A673 (cell line): ENCODE data around the gene GCN1. TPM values are rescaled to one million over a fixed set of nuclear protein-coding genes. Genes with fewer than 3 reads are reported as not detected.

Experiments
- BruUV-seq: library from RNA; stranded (reverse); fragments of 400-500 nt; replicated peaks from 2 replicates; lab custom pipeline; 2021; lab: Mats Ljungman, UMichigan
- CTCF ChIA-PET: fragments of 300-600 bp; sonication (Branson Sonifier 250); formaldehyde crosslinking; loops from one replicate; lab custom pipeline; 2022; ENCODE audit warnings: antibody characterized with exemption; lab: Charles Lee
- POLR2A ChIA-PET: fragments of 300-600 bp; sonication (Branson Sonifier 250); formaldehyde crosslinking; loops from one replicate; lab custom pipeline; 2022; ENCODE audit warnings: antibody characterized with exemption; ENCODE audit not compliant: low non-redundant PET; lab: Charles Lee
- DNase-seq: peaks from one replicate; pipeline ENCODE4 v3.0.0-alpha.2; 2015; ENCODE audit warnings: low spot score
- H3K27ac ChIP-seq: fragments of 200-600 bp; sonication (generic); 2 replicates; pipeline ENCODE4 v1.5.1; 2016; ENCODE audit warnings: mixed run types, low read depth, mild to moderate bottlenecking, mixed read lengths, antibody characterized with exemption, low read length; ENCODE audit not compliant: poor library complexity, severe bottlenecking
- H3K27me3 ChIP-seq: fragments of 200-600 bp; sonication (generic); replicated peaks from 2 replicates; pipeline ENCODE4 v1.6.1; 2017; ENCODE audit warnings: mixed run types, low read depth, mild to moderate bottlenecking, mixed read lengths, antibody characterized with exemption, low read length; ENCODE audit not compliant: insufficient read depth, poor library complexity
- H3K36me3 ChIP-seq: fragments of 200-600 bp; sonication (generic); 2 replicates; pipeline ENCODE4 v1.6.1; 2016; ENCODE audit warnings: mixed run types, mild to moderate bottlenecking, mixed read lengths, antibody characterized with exemption, low read length; ENCODE audit not compliant: insufficient read depth, poor library complexity, severe bottlenecking
- H3K4me1 ChIP-seq: fragments of 200-600 bp; sonication (generic); 2 replicates; pipeline ENCODE4 v1.6.1; 2017; ENCODE audit warnings: mixed run types, mild to moderate bottlenecking, mixed read lengths, antibody characterized with exemption, low read length; ENCODE audit not compliant: insufficient read depth, poor library complexity, severe bottlenecking
- H3K4me3 ChIP-seq: fragments of 200-600 bp; sonication (generic); 2 replicates; pipeline ENCODE4 v1.5.1; 2016; ENCODE audit warnings: low read depth, mixed run types, mild to moderate bottlenecking, mixed read lengths, low read length; ENCODE audit not compliant: poor library complexity, severe bottlenecking
- H3K9me3 ChIP-seq: fragments of 200-600 bp; sonication (generic); 2 replicates; pipeline ENCODE4 v1.6.1; 2016; ENCODE audit warnings: mixed run types, low read depth, mild to moderate bottlenecking, mixed read lengths, antibody characterized with exemption, low read length; ENCODE audit not compliant: poor library complexity, severe bottlenecking
- EZH2 ChIP-seq: fragments of 200-600 bp; sonication (generic); IDR thresholded peaks from 2 replicates; pipeline ENCODE4 v1.6.1; 2017; ENCODE audit warnings: borderline replicate concordance, low read depth, mild to moderate bottlenecking, mixed read lengths, antibody characterized with exemption, low read length; ENCODE audit not compliant: poor library complexity, severe bottlenecking
- intact Hi-C: fragments of 100-400 bp; cut with micrococcal nuclease; formaldehyde crosslinking; loops from one replicate; pipeline ENCODE4 v1.10.0; 2022; ENCODE audit not compliant: unreplicated experiment
- total RNA-seq: library from RNA; stranded (reverse); gene quantifications from 2 replicates; pipeline ENCODE4 v1.2.3, GENCODE V29; 2021
- TF ChIP-seq, protein P1 (sequence below): fragments of 300-800, 200-600 bp; sonication (generic); conservative IDR thresholded peaks from 2 replicates; pipeline ENCODE4 v1.5.1; 2017; ENCODE audit warnings: low read depth, mild to moderate bottlenecking, antibody characterized with exemption, low read length, moderate library complexity, mixed read lengths

The GCN1 gene
- total RNA-seq, 1 experiment from 2014 or later = 129 TPM

GRCh38 chr12:120216742-120217605 lies 22.5 kb upstream of the GCN1 start:
- ChIA-PET POLR2A (no interaction called here), CTCF (no interaction called here)
- BruUV-seq = no TSS peak
- no peak overlapping the region for H3K4me3 ChIP-seq
- no peaks in the 10 kb centered on the region for H3K4me1 ChIP-seq
- no peak for DNase-seq
- H3K36me3 ChIP-seq = peaks cover 42% of the 10 kb centered on the region
- TF ChIP-seq EZH2 = no peak
- TF ChIP-seq, protein P1, sequence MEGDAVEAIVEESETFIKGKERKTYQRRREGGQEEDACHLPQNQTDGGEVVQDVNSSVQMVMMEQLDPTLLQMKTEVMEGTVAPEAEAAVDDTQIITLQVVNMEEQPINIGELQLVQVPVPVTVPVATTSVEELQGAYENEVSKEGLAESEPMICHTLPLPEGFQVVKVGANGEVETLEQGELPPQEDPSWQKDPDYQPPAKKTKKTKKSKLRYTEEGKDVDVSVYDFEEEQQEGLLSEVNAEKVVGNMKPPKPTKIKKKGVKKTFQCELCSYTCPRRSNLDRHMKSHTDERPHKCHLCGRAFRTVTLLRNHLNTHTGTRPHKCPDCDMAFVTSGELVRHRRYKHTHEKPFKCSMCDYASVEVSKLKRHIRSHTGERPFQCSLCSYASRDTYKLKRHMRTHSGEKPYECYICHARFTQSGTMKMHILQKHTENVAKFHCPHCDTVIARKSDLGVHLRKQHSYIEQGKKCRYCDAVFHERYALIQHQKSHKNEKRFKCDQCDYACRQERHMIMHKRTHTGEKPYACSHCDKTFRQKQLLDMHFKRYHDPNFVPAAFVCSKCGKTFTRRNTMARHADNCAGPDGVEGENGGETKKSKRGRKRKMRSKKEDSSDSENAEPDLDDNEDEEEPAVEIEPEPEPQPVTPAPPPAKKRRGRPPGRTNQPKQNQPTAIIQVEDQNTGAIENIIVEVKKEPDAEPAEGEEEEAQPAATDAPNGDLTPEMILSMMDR = no peak
- no peaks in the 10 kb centered on the region for H3K9me3 ChIP-seq
- intact Hi-C loops = no loop called here
- no peak overlapping the region for H3K27ac ChIP-seq
- H3K27me3 ChIP-seq = no peaks in the 10 kb centered on the region

DNA sequence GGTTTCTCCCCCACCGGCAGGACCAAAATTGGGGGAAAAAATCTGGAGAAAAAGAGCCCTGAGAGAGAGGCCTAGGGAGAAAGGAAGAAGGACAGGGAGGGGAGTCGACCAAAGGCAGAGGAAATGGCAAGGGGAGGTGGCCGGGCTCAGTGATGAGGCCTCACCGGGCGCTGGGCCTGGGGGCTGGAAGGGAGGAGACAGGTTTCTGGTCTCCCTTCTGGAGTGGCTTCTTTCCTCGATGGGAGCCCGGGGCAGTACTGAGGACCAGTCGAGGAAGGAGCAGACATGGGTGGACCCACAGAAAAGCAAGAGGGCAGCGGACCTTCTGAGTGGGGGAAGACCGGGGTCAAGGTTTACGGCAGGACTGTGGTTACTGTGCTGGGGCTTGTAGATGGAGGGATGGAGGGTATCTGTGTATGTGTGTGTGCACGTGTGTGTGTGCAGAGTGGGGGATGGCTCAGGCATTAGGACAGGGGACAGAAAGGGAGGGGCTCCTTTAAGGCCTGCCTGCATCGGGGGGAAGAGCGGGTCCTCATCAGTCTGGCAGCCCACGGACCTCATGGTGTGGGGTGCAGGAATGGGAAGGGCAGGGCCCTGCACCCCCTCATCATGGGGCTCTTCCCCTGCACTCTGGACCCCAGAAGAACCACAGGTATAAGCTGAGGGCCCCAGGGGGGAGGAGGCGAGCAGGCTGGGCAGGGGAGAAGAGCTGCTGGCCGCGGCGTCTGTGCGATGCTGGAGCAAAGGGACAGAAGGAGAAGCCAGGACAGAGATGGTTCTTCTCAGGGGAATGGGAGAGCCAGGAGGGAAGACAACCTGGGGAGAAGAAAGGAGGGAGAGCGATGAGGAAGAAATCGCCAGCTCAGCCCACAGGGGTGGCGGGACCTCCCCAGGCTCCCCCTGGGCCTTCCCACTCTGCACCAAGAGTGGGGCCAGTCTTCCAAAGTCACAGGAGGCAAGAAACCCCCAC lies 21.5 kb upstream of the GCN1 start:
- ChIA-PET CTCF (no interaction called here), POLR2A (no interaction called here)
- BruUV-seq = no TSS peak
- no peaks in the 10 kb centered on the region for H3K9me3 ChIP-seq
- H3K27me3 ChIP-seq = no peaks in the 10 kb centered on the region
- no peak overlapping the region for H3K4me3 ChIP-seq
- H3K36me3 ChIP-seq = peaks cover 48% of the 10 kb centered on the region
- intact Hi-C loops = no loop called here
- no peak for DNase-seq
- TF ChIP-seq EZH2 = no peak
- no peak overlapping the region for H3K27ac ChIP-seq
- H3K4me1 ChIP-seq = no peaks in the 10 kb centered on the region

- intact Hi-C loops = no loop called here
- POLR2A ChIA-PET = no interaction called here
- H3K27ac ChIP-seq = no peak overlapping the region
Measured at GRCh38 chr12:120215357-120215735, 20.8 kb upstream of the GCN1 start.

More at GRCh38 chr12:120215357-120215735, 20.8 kb upstream of the GCN1 start:
- CTCF ChIA-PET = no interaction called here
- H3K4me3 ChIP-seq = no peak overlapping the region
- BruUV-seq = no TSS peak
- no peak for DNase-seq
- TF ChIP-seq EZH2 = no peak
- TF ChIP-seq, protein P1 = no peak
- no peaks in the 10 kb centered on the region for H3K9me3 ChIP-seq
- H3K36me3 ChIP-seq = peaks cover 55% of the 10 kb centered on the region
- H3K27me3 ChIP-seq = no peaks in the 10 kb centered on the region
- no peaks in the 10 kb centered on the region for H3K4me1 ChIP-seq
